KMS-11 (cell line): ENCODE data around the gene ABHD5.

Experiments used
- H2AFZ ChIP-seq: fragments of 200-600 bp; sonication (generic); 2 replicates; pipeline ENCODE4 v1.6.1; 2016; ENCODE audit warnings: antibody characterized with exemption, mixed run types, low read depth
- H3K27ac ChIP-seq: fragments of 200-600 bp; sonication (generic); 2 replicates; pipeline ENCODE4 v1.6.1; 2016; ENCODE audit warnings: mild to moderate bottlenecking, mixed run types
- H3K27me3 ChIP-seq: fragments of 200-600 bp; sonication (generic); 2 replicates; pipeline ENCODE4 v1.6.1; 2017; ENCODE audit warnings: mild to moderate bottlenecking, low read depth, mixed run types, moderate library complexity; ENCODE audit not compliant: insufficient read depth
- H3K36me3 ChIP-seq: fragments of 200-600 bp; sonication (generic); 2 replicates; pipeline ENCODE4 v1.6.1; 2017; ENCODE audit warnings: mild to moderate bottlenecking, mixed run types; ENCODE audit not compliant: insufficient read depth
- H3K4me1 ChIP-seq: fragments of 200-600 bp; sonication (generic); 2 replicates; pipeline ENCODE4 v1.6.1; 2016; ENCODE audit warnings: mild to moderate bottlenecking, low read depth, mixed run types; ENCODE audit not compliant: poor library complexity, severe bottlenecking
- H3K4me2 ChIP-seq: fragments of 200-600 bp; sonication (generic); 2 replicates; pipeline ENCODE4 v1.7.0; 2016; ENCODE audit warnings: mild to moderate bottlenecking, mixed run types
- H3K4me3 ChIP-seq: fragments of 200-600 bp; sonication (generic); IDR thresholded peaks from 2 replicates; pipeline ENCODE4 v1.6.1; 2017; ENCODE audit warnings: low read depth, low read length, mixed read lengths; ENCODE audit not compliant: insufficient read depth
- H3K79me2 ChIP-seq: fragments of 200-600 bp; sonication (generic); 2 replicates; pipeline ENCODE4 v1.6.1; 2016; ENCODE audit warnings: low read depth, mixed run types; ENCODE audit not compliant: insufficient read depth
- H3K9ac ChIP-seq: fragments of 200-600 bp; sonication (generic); 2 replicates; pipeline ENCODE4 v1.6.1; 2016; ENCODE audit warnings: mild to moderate bottlenecking, mixed run types
- H4K20me1 ChIP-seq: fragments of 200-600 bp; sonication (generic); 2 replicates; pipeline ENCODE4 v1.6.1; 2016; ENCODE audit warnings: mild to moderate bottlenecking, mixed run types; ENCODE audit not compliant: insufficient read depth
- CTCF ChIP-seq: fragments of 200-600 bp; sonication (generic); conservative IDR thresholded peaks from 2 replicates; pipeline ENCODE4 v1.6.1; 2017; ENCODE audit warnings: low read depth, mild to moderate bottlenecking, antibody characterized with exemption, low read length, moderate library complexity, mixed read lengths

ABHD5 gene

GRCh38 chr3:43726521-43726920, 35.8 kb downstream of the ABHD5 start:
- no peaks in the 10 kb centered on the region for H3K79me2 ChIP-seq
- H4K20me1 ChIP-seq: no peaks in the 10 kb centered on the region
- no peaks in the 10 kb centered on the region for H3K4me1 ChIP-seq
- no peak for TF ChIP-seq CTCF
- no peak overlapping the region for H3K27ac ChIP-seq
- no peaks in the 10 kb centered on the region for H3K36me3 ChIP-seq
- no peak overlapping the region for H3K4me2 ChIP-seq
- no peak overlapping the region for H3K4me3 ChIP-seq
- H3K9ac ChIP-seq: no peak overlapping the region
- no peaks in the 10 kb centered on the region for H3K27me3 ChIP-seq
- no peak overlapping the region for H2AFZ ChIP-seq

- Histone ChIP-seq H3K27ac (no peak overlapping the region), H3K79me2 (no peaks in the 10 kb centered on the region)
These were observed 37.2 kb downstream of the ABHD5 start for GRCh38 chr3:43727930-43728329.

GRCh38 chr3:43728476-43728875, 37.7 kb downstream of the ABHD5 start:
- H3K27me3 ChIP-seq: no peaks in the 10 kb centered on the region
- H3K4me1 ChIP-seq: no peaks in the 10 kb centered on the region
- H4K20me1 ChIP-seq: no peaks in the 10 kb centered on the region
- no peak for TF ChIP-seq CTCF
- no peaks in the 10 kb centered on the region for H3K36me3 ChIP-seq
- no peak overlapping the region for H2AFZ ChIP-seq
- no peak overlapping the region for H3K4me2 ChIP-seq
- H3K9ac ChIP-seq: no peak overlapping the region
- H3K4me3 ChIP-seq: no peak overlapping the region
- H3K27ac ChIP-seq: no peak overlapping the region
- H3K79me2 ChIP-seq: no peaks in the 10 kb centered on the region

More at GRCh38 chr3:43727930-43728329, 37.2 kb downstream of the ABHD5 start:
- no peak overlapping the region for H3K9ac ChIP-seq
- H2AFZ ChIP-seq: no peak overlapping the region
- no peak for TF ChIP-seq CTCF
- no peaks in the 10 kb centered on the region for H4K20me1 ChIP-seq
- no peaks in the 10 kb centered on the region for H3K27me3 ChIP-seq
- no peak overlapping the region for H3K4me2 ChIP-seq
- no peaks in the 10 kb centered on the region for H3K36me3 ChIP-seq
- H3K4me3 ChIP-seq: no peak overlapping the region
- H3K4me1 ChIP-seq: no peaks in the 10 kb centered on the region

- H3K4me1 ChIP-seq: no peaks in the 10 kb centered on the region
- H3K36me3 ChIP-seq: no peaks in the 10 kb centered on the region
- no peak overlapping the region for H3K4me3 ChIP-seq
- H3K27me3 ChIP-seq: no peaks in the 10 kb centered on the region
- H3K79me2 ChIP-seq: no peaks in the 10 kb centered on the region
- H3K9ac ChIP-seq: no peak overlapping the region
- no peak overlapping the region for H3K27ac ChIP-seq
- TF ChIP-seq CTCF: no peak
- no peak overlapping the region for H3K4me2 ChIP-seq
- no peaks in the 10 kb centered on the region for H4K20me1 ChIP-seq
- no peak overlapping the region for H2AFZ ChIP-seq
These were observed 38.2 kb downstream of the ABHD5 start for GRCh38 chr3:43728947-43729346.
